GM12878 (cell line): ENCODE measurements around the gene CYP1A2. TPM values are rescaled to one million over a fixed set of nuclear protein-coding genes. Genes with fewer than 3 reads are reported as not detected.

Experiments
- ATAC-seq: fragments of 200-7000 bp; cut with Tn5 transposase; 3 replicates; pipeline ENCODE4 v1.9.1; 2020; ENCODE audit warnings: mild to moderate bottlenecking, moderate library complexity
- BruUV-seq: library from RNA; stranded (reverse); fragments of 400-500 nt; replicated peaks from 2 replicates; lab custom pipeline; 2021; lab: Mats Ljungman, UMichigan
- CTCF ChIA-PET: fragments of 300-600 bp; sonication (Branson Sonifier 250); formaldehyde crosslinking; extraction: SDS; loops from one replicate; lab custom pipeline; 2021; ENCODE audit warnings: inconsistent platforms; lab: Yijun Ruan, JAX
- POLR2A ChIA-PET: fragments of 350-600 bp; formaldehyde crosslinking; extraction: SDS; loops from one replicate; lab custom pipeline; 2021; ENCODE audit warnings: inconsistent platforms; lab: Charles Lee
- RAD21 ChIA-PET: fragments of 300-600 bp; sonication (Branson Sonifier 250); formaldehyde crosslinking; loops from one replicate; lab custom pipeline; 2023; ENCODE audit warnings: antibody characterized with exemption; ENCODE audit not compliant: unreplicated experiment; lab: Charles Lee
- SMC1A ChIA-PET: fragments of 300-600 bp; sonication (Branson Sonifier 250); formaldehyde crosslinking; loops from one replicate; lab custom pipeline; 2023; ENCODE audit not compliant: unreplicated experiment, uncharacterized antibody; lab: Charles Lee
- DNase-seq: peaks from one replicate; pipeline ENCODE4 v3.0.0-alpha.2; 2011; ENCODE audit warnings: low read depth, low spot score
- FAIRE-seq: peaks from 3 replicates; lab custom pipeline; 2011; peaks lifted over from hg19 to GRCh38; lab: Jason Lieb, UNC
- H2AFZ ChIP-seq: 2 replicates; pipeline ENCODE4 v1.6.0; 2011; ENCODE audit warnings: low read depth, low read length, control low read depth; ENCODE audit not compliant: control insufficient read depth
- H3K27ac ChIP-seq: 2 replicates; pipeline ENCODE4 v1.5.1; 2011; ENCODE audit warnings: control low read depth; ENCODE audit not compliant: control insufficient read depth, insufficient read depth
- H3K27me3 ChIP-seq, 2 experiments: replicated peaks in 1 of 2; 2 replicates each; pipeline versions ENCODE4 v1.6.0 to v1.6.1; 2011; ENCODE audit warnings: low read length in 1 of 2; ENCODE audit not compliant: control insufficient read depth in 2 of 2, insufficient read depth in 2 of 2
- H3K36me3 ChIP-seq, 2 experiments: 2 replicates each; pipeline ENCODE4 v1.5.1; 2011; ENCODE audit warnings: low read length in 1 of 2; ENCODE audit not compliant: control insufficient read depth in 2 of 2, insufficient read depth in 2 of 2
- H3K4me1 ChIP-seq: 2 replicates; pipeline ENCODE4 v1.6.1; 2011; ENCODE audit warnings: mild to moderate bottlenecking, low read length, moderate library complexity, mixed read lengths; ENCODE audit not compliant: control insufficient read depth, insufficient read depth
- H3K4me2 ChIP-seq: 2 replicates; pipeline ENCODE4 v1.6.0; 2011; ENCODE audit warnings: control low read depth; ENCODE audit not compliant: control insufficient read depth, insufficient read depth
- H3K4me3 ChIP-seq: fragments of 200-600 bp; sonication (generic); 2 replicates; pipeline ENCODE4 v1.5.1; 2016
- H3K79me2 ChIP-seq: 2 replicates; pipeline ENCODE4 v1.6.0; 2011; ENCODE audit warnings: low read length; ENCODE audit not compliant: control insufficient read depth, insufficient read depth
- H3K9ac ChIP-seq: 2 replicates; pipeline ENCODE4 v1.8.0; 2011; ENCODE audit warnings: low read length, control low read depth, mixed read lengths; ENCODE audit not compliant: control insufficient read depth, insufficient read depth
- H3K9me3 ChIP-seq: replicated peaks from 3 replicates; pipeline ENCODE4 v1.5.1; 2011; ENCODE audit warnings: mild to moderate bottlenecking, low read length; ENCODE audit not compliant: control insufficient read depth, insufficient read depth
- H4K20me1 ChIP-seq: 2 replicates; pipeline ENCODE4 v1.6.0; 2011; ENCODE audit not compliant: control insufficient read depth, insufficient read depth
- CHD2 ChIP-seq: IDR thresholded peaks from 2 replicates; pipeline ENCODE4 v1.6.1; 2011; ENCODE audit warnings: low read depth, low read length, improper control_type of control experiment, borderline replicate concordance
- ETV6 ChIP-seq, 2 experiments: fragments of 450-650 bp in 1 of 2; IDR thresholded peaks in 1 of 2; conservative IDR thresholded peaks in 1 of 2; 2 replicates each; pipeline ENCODE4 v1.6.1; 2014; ENCODE audit warnings: antibody characterized with exemption in 1 of 2, borderline replicate concordance in 1 of 2, low read depth in 1 of 2, mild to moderate bottlenecking in 1 of 2, moderate library complexity in 1 of 2
- PAX8 ChIP-seq: fragments of 450-650 bp; IDR thresholded peaks from 2 replicates; pipeline ENCODE4 v1.6.1; 2017; ENCODE audit warnings: mild to moderate bottlenecking, moderate library complexity
- POLR2A ChIP-seq: IDR thresholded peaks from 2 replicates; pipeline ENCODE4 v1.6.1; 2011; ENCODE audit warnings: low read depth, mild to moderate bottlenecking, low read length
- POLR2AphosphoS5 ChIP-seq: IDR thresholded peaks from 2 replicates; pipeline ENCODE4 v1.6.1; 2011; ENCODE audit warnings: mild to moderate bottlenecking, low read length, inconsistent platforms
- POU2F2 ChIP-seq: IDR thresholded peaks from 3 replicates; pipeline ENCODE4 v1.6.1; 2011; ENCODE audit warnings: low read depth, mild to moderate bottlenecking, low read length, borderline replicate concordance
- SMAD5 ChIP-seq: IDR thresholded peaks from 2 replicates; pipeline ENCODE4 v1.6.1; 2016; ENCODE audit warnings: antibody characterized with exemption, low read depth
- TCF12 ChIP-seq: IDR thresholded peaks from 2 replicates; pipeline ENCODE4 v1.6.1; 2011; ENCODE audit warnings: low read depth, mild to moderate bottlenecking, low read length
- ZNF687 ChIP-seq: fragments of 450-650 bp; IDR thresholded peaks from 2 replicates; pipeline ENCODE4 v1.6.1; 2017; ENCODE audit warnings: mild to moderate bottlenecking, moderate library complexity
- WGBS: methylation state at CpG from one replicate; pipeline ENCODE4 v1.1.6; 2016; ENCODE audit warnings: low lambda C conversion rate; ENCODE audit not compliant: insufficient replicate concordance, insufficient coverage; ENCODE audit errors: missing lambda C conversion rate; 5-methylcytosine and 5-hydroxymethylcytosine counted together
- in situ Hi-C: fragments of 300-500 bp; cut with MboI; formaldehyde crosslinking; loops from 9 replicates; pipeline ENCODE4 v1.14.3; 2018; ENCODE audit warnings: mixed read lengths
- intact Hi-C: fragments of 100-400 bp; cut with micrococcal nuclease; formaldehyde crosslinking; loops from one replicate; pipeline ENCODE4 v1.14.2; 2022; ENCODE audit not compliant: unreplicated experiment
- polyA plus RNA-seq, 11 experiments: library from polyadenylated mRNA; depleted of rRNA in 4 of 11; unstranded in 6 of 11; stranded (reverse) in 5 of 11; fragments of >200 nt; fragmentation: Nextera tagmentation in 4 of 11; fragmentation: Illumina TruSeq in 1 of 11; extraction: Ambion mirVana in 4 of 11; extraction: Trizol in 1 of 11; gene quantifications; 1 replicate in 1 of 11; 2 replicates in 10 of 11; pipeline versions ENCODE4 v1.2.1 to v1.2.3, GENCODE V29; 2011 to 2016; ENCODE audit warnings: inconsistent platforms in 2 of 11, missing spikeins in 2 of 11, low read depth in 1 of 11
- total RNA-seq, 4 experiments: library from RNA; depleted of rRNA in 3 of 4; stranded (reverse); fragments of >200 nt in 3 of 4; fragmentation: Illumina TruSeq in 1 of 4; extraction: Trizol in 1 of 4; gene quantifications; 2 replicates each; pipeline versions ENCODE4 v1.2.1 to v1.2.3, GENCODE V29; 2013 to 2021

Gene CYP1A2
- total and polyA plus RNA-seq, 10 of the 15 experiments (the other 5 are each of a cell fraction or from before 2014, with no cell fraction given) = 0.03 to 0.09 (median 0.05) TPM; not detected in 7

GRCh38 chr15:74786551-74787165, 38.0 kb downstream of the CYP1A2 start:
- H3K9ac ChIP-seq = peak overlapping the region; percentile 82
- H3K4me2 ChIP-seq = peak overlapping the region; percentile 67
- FAIRE-seq (no peak), DNase-seq (no peak), ATAC-seq (no peak)
- no peak overlapping the region for H2AFZ ChIP-seq
- TF ChIP-seq ZNF687 (peak; percentile 0; the same call in 1 of the 2 replicates), POLR2A (peak; percentile 19; the same call in 1 of the 2 replicates), CHD2 (0 out of 2 replicates have a peak, but pooled peaks have one; percentile 9), TCF12 (0 out of 2 replicates have a peak, but pooled peaks have one; percentile 28), ETV6 (conservative IDR thresholded peaks at IDR 0.05 in 1 of 2, IDR thresholded peaks at IDR 0.05 in 1 of 2; ENCODE audit: borderline replicate concordance in 1 of 2, low read depth in 1 of 2) (no peak), POLR2AphosphoS5 (peak; percentile 30; the same call in 1 of the 2 replicates), PAX8 (no peak), POU2F2 (peak; percentile 31; the same call in 1 of the 3 replicates), SMAD5 (0 out of 2 replicates have a peak, but pooled peaks have one; percentile 51)
- in situ Hi-C loops (no loop called here), intact Hi-C loops (loop anchor here (1.0 to 5.0 kb wide), 3 partner anchors 9 to 390 kb away; partner anchors contain the start of gene ARID3B)
- ChIA-PET RAD21 (interaction anchor here (0.8 to 25.2 kb wide), 13 partner anchors 3 to 402 kb away, joined by 3 to 1186 read pairs (median 8); partner anchors contain the start of genes COX5A, CSK and ULK3), CTCF (interaction anchor here (0.5 to 25.9 kb wide), 12 partner anchors 11 to 390 kb away, joined by 3 to 1288 read pairs (median 4); partner anchors contain the start of genes CSK, EDC3 and FAM219B), SMC1A (interaction anchor here (0.7 to 15.7 kb wide), 10 partner anchors 10 to 402 kb away, joined by 3 to 811 read pairs (median 9); partner anchors contain the start of gene CSK), POLR2A (interaction anchor here (0.5 to 14.2 kb wide), 16 partner anchors 10 to 385 kb away, joined by 3 to 602 read pairs (median 5); partner anchors contain the start of genes CLK3 and CSK)
- H3K9me3 ChIP-seq = no peaks in the 10 kb centered on the region
- peaks cover 47% of the 10 kb centered on the region for H3K4me1 ChIP-seq
- peaks cover 92% of the 10 kb centered on the region for H3K79me2 ChIP-seq
- under 1% methylated on average over 7 of the region's 7 CpGs for WGBS
- H3K4me3 ChIP-seq = peak overlapping the region; percentile 94
- H3K27ac ChIP-seq = peak overlapping the region; percentile 96
- no peaks in the 10 kb centered on the region for H4K20me1 ChIP-seq
- peaks cover 0 to 2% of the 10 kb centered on the region in 2 experiments; a peak in 3 of 4 replicates for H3K36me3 ChIP-seq
- no peaks in the 10 kb centered on the region for H3K27me3 ChIP-seq
- no TSS peak for BruUV-seq
